NCI-H524 treated with DMSO at 0.1 percent for 48 hours (cell line): ENCODE data around the gene RNF19B.
"Not testable (repeated sequence)": the region's sequence is repeated elsewhere in the genome, so short reads cannot be mapped to it uniquely, and the experiment has no call there.

Experiments
- DNase-seq: peaks from one replicate; lab custom pipeline; 2025; lab: John Stamatoyannopoulos, UW

The RNF19B gene

GRCh38 chr1:32931760-32932159 is 32.8 kb downstream of the RNF19B start:
- no peak for DNase-seq

GRCh38 chr1:32929366-32929765 is 35.2 kb downstream of the RNF19B start:
- no peak for DNase-seq

GRCh38 chr1:32928715-32929114 is 35.9 kb downstream of the RNF19B start:
- DNase-seq = no peak

- no peak for DNase-seq
Measured at GRCh38 chr1:32928285-32928684, 36.3 kb downstream of the RNF19B start.

GRCh38 chr1:32927441-32927840 is 37.2 kb downstream of the RNF19B start:
- DNase-seq = no peak

GRCh38 chr1:32926562-32926961 is 38.0 kb downstream of the RNF19B start:
- no peak for DNase-seq

- DNase-seq = no peak
Measured at GRCh38 chr1:32925403-32926162, 39.0 kb downstream of the RNF19B start.

- DNase-seq = no peak
Measured at GRCh38 chr1:32924881-32925344, 39.7 kb downstream of the RNF19B start.

- DNase-seq = no peak
Measured at GRCh38 chr1:32920833-32921232, 43.8 kb downstream of the RNF19B start.

GRCh38 chr1:32919811-32920733 is 44.5 kb downstream of the RNF19B start:
- no peak for DNase-seq

- no peak for DNase-seq
Measured at GRCh38 chr1:32918179-32918578, 46.4 kb downstream of the RNF19B start.

GRCh38 chr1:32917521-32917920 is 47.1 kb downstream of the RNF19B start:
- DNase-seq = no peak

- no peak for DNase-seq
Measured at GRCh38 chr1:32915766-32916706, 48.6 kb downstream of the RNF19B start.

GRCh38 chr1:32910319-32910718 is 54.3 kb downstream of the RNF19B start:
- DNase-seq = no peak

GRCh38 chr1:32907435-32907834 is 57.2 kb downstream of the RNF19B start:
- DNase-seq = no peak

- DNase-seq = no peak
Measured at GRCh38 chr1:32906654-32907053, 58.0 kb downstream of the RNF19B start.

- not testable (repeated sequence) for DNase-seq
Measured at GRCh38 chr1:32905588-32905987, 59.0 kb downstream of the RNF19B start.

GRCh38 chr1:32904797-32905196 is 59.8 kb downstream of the RNF19B start:
- no peak for DNase-seq

- DNase-seq = no peak
Measured at GRCh38 chr1:32903991-32904785, 60.4 kb downstream of the RNF19B start.

GRCh38 chr1:32902535-32902920 is 62.1 kb downstream of the RNF19B start:
- no peak for DNase-seq
